ENCODE results near the gene SH2D3A. TPM values are rescaled to one million over a fixed set of nuclear protein-coding genes. Genes with fewer than 3 reads are reported as not detected.

SH2D3A gene
- total RNA-seq, 1 experiment from 2014 or later: 0.95 TPM

DNA sequence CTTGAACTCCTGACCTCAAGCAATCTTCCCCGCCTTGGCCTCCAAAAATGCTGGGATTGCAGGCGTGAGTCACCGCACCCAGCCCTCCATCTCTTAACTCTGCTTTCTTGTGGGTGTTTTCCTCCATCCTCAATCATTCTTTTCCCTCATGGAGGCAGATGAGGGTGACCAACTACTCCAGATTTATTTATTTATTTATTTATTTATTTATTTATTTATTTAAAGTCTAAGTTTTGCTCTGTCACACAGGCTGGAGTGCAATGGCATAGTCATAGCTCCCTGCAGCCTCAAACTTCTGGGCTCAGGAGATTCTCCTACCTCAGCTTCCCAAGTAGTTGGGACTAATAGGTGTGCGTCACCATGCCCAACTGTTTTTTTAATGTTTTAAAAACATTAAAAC is 20.2 kb upstream of the SH2D3A start:
- Histone ChIP-seq H3K4me3 (ENCODE audit: low read depth, low read length, poor library complexity, severe bottlenecking) (no peak overlapping the region), H3K9me3 (ENCODE audit: low read depth, low read length, poor library complexity, severe bottlenecking) (no peaks in the 10 kb centered on the region), H3K36me3 (ENCODE audit: insufficient read depth, low read length, poor library complexity, severe bottlenecking) (no peaks in the 10 kb centered on the region), H3K27me3 (replicated peaks; ENCODE audit: insufficient read depth, low read depth, low read length, poor library complexity) (no peaks in the 10 kb centered on the region), H3K4me1 (ENCODE audit: insufficient read depth, low read length, poor library complexity, severe bottlenecking) (peaks cover 25% of the 10 kb centered on the region), H3K27ac (ENCODE audit: low read depth, low read length, poor library complexity, severe bottlenecking) (no peak overlapping the region)
- CTCF ChIA-PET: no interaction called here
- BruUV-seq (replicated peaks): no TSS peak
- TF ChIP-seq EZH2 (IDR thresholded peaks at IDR 0.05; ENCODE audit: borderline replicate concordance, low read depth, low read length, poor library complexity, severe bottlenecking) (no peak), CTCF (conservative IDR thresholded peaks at IDR 0.05; ENCODE audit: low read depth, low read length) (no peak)
- POLR2A ChIA-PET (ENCODE audit: low non-redundant PET): no interaction called here
- no peak for DNase-seq (ENCODE audit: low spot score)
- intact Hi-C loops (cut with micrococcal nuclease; ENCODE audit: unreplicated experiment): no loop called here

DNA sequence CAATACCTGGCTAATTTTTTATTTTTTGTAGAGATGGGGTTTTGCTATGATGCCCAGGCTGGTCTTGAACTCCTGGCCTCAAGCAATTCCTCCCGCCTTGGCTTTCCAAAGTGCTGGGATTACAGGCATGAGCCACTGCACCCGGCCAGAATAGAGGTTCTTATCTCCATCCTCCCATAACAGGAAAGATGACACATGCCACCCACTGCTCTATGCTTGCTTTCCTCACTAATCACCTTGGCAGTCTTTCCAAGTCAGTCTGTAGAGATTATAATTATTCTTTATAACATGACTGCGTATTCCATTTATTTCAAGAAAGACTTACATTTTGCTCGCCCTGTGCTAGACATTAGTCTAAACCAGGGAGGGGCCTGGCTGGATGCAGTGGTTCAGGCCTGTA is 12.0 kb upstream of the SH2D3A start:
- peak; percentile 88 for DNase-seq (ENCODE audit: low spot score)
- no TSS peak for BruUV-seq (replicated peaks)
- Histone ChIP-seq H3K36me3 (ENCODE audit: insufficient read depth, low read length, poor library complexity, severe bottlenecking) (peaks cover 3% of the 10 kb centered on the region), H3K4me3 (ENCODE audit: low read depth, low read length, poor library complexity, severe bottlenecking) (no peak overlapping the region), H3K27me3 (replicated peaks; ENCODE audit: insufficient read depth, low read depth, low read length, poor library complexity) (no peaks in the 10 kb centered on the region), H3K9me3 (ENCODE audit: low read depth, low read length, poor library complexity, severe bottlenecking) (no peaks in the 10 kb centered on the region), H3K4me1 (ENCODE audit: insufficient read depth, low read length, poor library complexity, severe bottlenecking) (peaks cover 42% of the 10 kb centered on the region), H3K27ac (ENCODE audit: low read depth, low read length, poor library complexity, severe bottlenecking) (peak overlapping the region; percentile 52)
- POLR2A ChIA-PET (ENCODE audit: low non-redundant PET): no interaction called here
- intact Hi-C loops (cut with micrococcal nuclease; ENCODE audit: unreplicated experiment): no loop called here
- CTCF ChIA-PET: interaction anchor here (0.7 kb wide), 1 partner anchor 46 kb away, joined by 4 read pairs; no protein-coding TSS in a partner anchor
- TF ChIP-seq EZH2 (IDR thresholded peaks at IDR 0.05; ENCODE audit: borderline replicate concordance, low read depth, low read length, poor library complexity, severe bottlenecking): no peak
- TF ChIP-seq CTCF (conservative IDR thresholded peaks at IDR 0.05; ENCODE audit: low read depth, low read length): no peak

DNA sequence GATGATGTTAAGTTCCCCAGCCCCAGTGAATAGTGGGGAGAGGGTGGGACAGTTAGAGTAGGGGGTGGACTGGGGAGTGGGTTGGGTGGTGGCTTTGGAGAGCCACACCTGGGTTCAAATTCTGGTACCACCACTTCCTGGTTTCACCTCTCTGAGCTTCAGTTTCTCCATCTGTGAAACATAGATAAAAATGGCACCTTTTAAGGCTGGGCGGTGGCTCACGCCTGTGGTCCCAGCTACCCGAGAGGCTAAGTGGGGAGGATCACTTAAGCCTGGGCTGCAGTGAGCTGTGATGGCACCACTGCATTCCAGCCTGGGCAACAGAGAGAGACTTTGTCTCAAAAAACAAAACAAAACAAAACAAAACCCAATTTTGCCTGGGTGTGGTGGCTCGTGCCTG is 11.2 kb upstream of the SH2D3A start:
- Histone ChIP-seq H3K9me3 (ENCODE audit: low read depth, low read length, poor library complexity, severe bottlenecking) (no peaks in the 10 kb centered on the region), H3K4me1 (ENCODE audit: insufficient read depth, low read length, poor library complexity, severe bottlenecking) (peaks cover 42% of the 10 kb centered on the region), H3K27ac (ENCODE audit: low read depth, low read length, poor library complexity, severe bottlenecking) (peak overlapping the region; percentile 52), H3K36me3 (ENCODE audit: insufficient read depth, low read length, poor library complexity, severe bottlenecking) (peaks cover 3% of the 10 kb centered on the region), H3K4me3 (ENCODE audit: low read depth, low read length, poor library complexity, severe bottlenecking) (no peak overlapping the region), H3K27me3 (replicated peaks; ENCODE audit: insufficient read depth, low read depth, low read length, poor library complexity) (no peaks in the 10 kb centered on the region)
- BruUV-seq (replicated peaks): no TSS peak
- no peak for DNase-seq (ENCODE audit: low spot score)
- ChIA-PET POLR2A (ENCODE audit: low non-redundant PET) (no interaction called here), CTCF (no interaction called here)
- no peak for TF ChIP-seq EZH2 (IDR thresholded peaks at IDR 0.05; ENCODE audit: borderline replicate concordance, low read depth, low read length, poor library complexity, severe bottlenecking)
- no peak for TF ChIP-seq CTCF (conservative IDR thresholded peaks at IDR 0.05; ENCODE audit: low read depth, low read length)
- intact Hi-C loops (cut with micrococcal nuclease; ENCODE audit: unreplicated experiment): no loop called here

Measured in A673 (cell line).